Fibroblast of lung (primary cell): ENCODE measurements around the gene MYO10.
"Not testable (repeated sequence)": the region's sequence is repeated elsewhere in the genome, so short reads cannot be mapped to it uniquely, and the experiment has no call there.

Experiments
- CTCF ChIP-seq, 2 donors: IDR thresholded peaks in 1 of 2; conservative IDR thresholded peaks in 1 of 2; 1 replicate in 1 of 2; 2 replicates in 1 of 2; pipeline ENCODE4 v1.5.1; 2011 to 2012; ENCODE audit warnings: low read length in 2 of 2, control low read depth in 1 of 2, inconsistent platforms in 1 of 2, low read depth in 1 of 2, mild to moderate bottlenecking in 1 of 2
- EZH2 ChIP-seq: IDR thresholded peaks from 2 replicates; pipeline ENCODE4 v1.5.1; 2012; ENCODE audit warnings: low read length, control low read depth, mild to moderate bottlenecking; ENCODE audit errors: missing control alignments

- not testable (repeated sequence) for TF ChIP-seq EZH2; CTCF (conservative IDR thresholded peaks at IDR 0.05 in 1 of 2, IDR thresholded peaks at IDR 0.05 in 1 of 2; ENCODE audit: low read depth in 1 of 2, low read length in 2 of 2)
These were observed 61.7 kb downstream of the MYO10 start for GRCh38 chr5:16874424-16874823.
